Measurements from ENCODE around the gene ADGRF5. TPM values are rescaled to one million over a fixed set of nuclear protein-coding genes. Genes with fewer than 3 reads are reported as not detected.

ADGRF5 gene
- total and polyA plus RNA-seq, 10 donors = 5.2 to 129 (median 82.3) TPM

DNA sequence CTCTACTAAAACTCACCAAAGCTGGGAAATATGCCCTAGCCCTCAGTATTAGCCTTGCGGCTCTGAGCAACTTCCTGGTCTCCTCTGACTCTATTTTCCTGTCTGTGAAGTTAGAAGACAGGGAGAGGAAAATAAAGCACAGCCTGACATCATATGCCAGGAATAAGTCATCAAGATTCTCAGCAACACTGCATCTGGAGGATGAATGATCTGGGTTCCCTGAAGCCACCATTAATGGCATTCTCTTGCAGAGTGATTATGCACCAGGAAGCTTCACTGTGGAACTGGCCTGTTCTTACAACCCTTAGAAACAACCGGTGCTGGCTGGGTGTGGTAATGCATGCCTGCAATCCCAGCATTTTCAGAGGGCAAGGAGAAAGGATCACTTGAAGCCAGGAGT is 12.4 kb downstream of the ADGRF5 start:
- no peaks in the 10 kb centered on the region for H3K9me3 ChIP-seq
- H3K27ac ChIP-seq = peak overlapping the region in 7 of 8 donors; percentile 6 to 59 (median 37)
- no peak overlapping the region for H3K4me3 ChIP-seq
- WGBS, 5 donors = 63 to 82% (median 77%) methylated on average over 2 of the region's 2 CpGs
- DNase-seq = no peak
- intact Hi-C loops (cut with DNase I; ENCODE audit: low total_unique reads) = no loop called here
- H3K27me3 ChIP-seq (replicated peaks in 1 of 7) = no peaks in the 10 kb centered on the region
- no peaks in the 10 kb centered on the region for H3K36me3 ChIP-seq
- H3K4me1 ChIP-seq = peaks cover 0 to 49% (median 2%) of the 10 kb centered on the region in 6 donors
- TF ChIP-seq POLR2A (IDR thresholded peaks at IDR 0.05) (no peak), POLR2AphosphoS5 (IDR thresholded peaks at IDR 0.05) (peak in 1 of 3 donors; percentile 36)
- TF ChIP-seq, protein P1, sequence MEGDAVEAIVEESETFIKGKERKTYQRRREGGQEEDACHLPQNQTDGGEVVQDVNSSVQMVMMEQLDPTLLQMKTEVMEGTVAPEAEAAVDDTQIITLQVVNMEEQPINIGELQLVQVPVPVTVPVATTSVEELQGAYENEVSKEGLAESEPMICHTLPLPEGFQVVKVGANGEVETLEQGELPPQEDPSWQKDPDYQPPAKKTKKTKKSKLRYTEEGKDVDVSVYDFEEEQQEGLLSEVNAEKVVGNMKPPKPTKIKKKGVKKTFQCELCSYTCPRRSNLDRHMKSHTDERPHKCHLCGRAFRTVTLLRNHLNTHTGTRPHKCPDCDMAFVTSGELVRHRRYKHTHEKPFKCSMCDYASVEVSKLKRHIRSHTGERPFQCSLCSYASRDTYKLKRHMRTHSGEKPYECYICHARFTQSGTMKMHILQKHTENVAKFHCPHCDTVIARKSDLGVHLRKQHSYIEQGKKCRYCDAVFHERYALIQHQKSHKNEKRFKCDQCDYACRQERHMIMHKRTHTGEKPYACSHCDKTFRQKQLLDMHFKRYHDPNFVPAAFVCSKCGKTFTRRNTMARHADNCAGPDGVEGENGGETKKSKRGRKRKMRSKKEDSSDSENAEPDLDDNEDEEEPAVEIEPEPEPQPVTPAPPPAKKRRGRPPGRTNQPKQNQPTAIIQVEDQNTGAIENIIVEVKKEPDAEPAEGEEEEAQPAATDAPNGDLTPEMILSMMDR (IDR thresholded peaks at IDR 0.05 in 8 of 11, conservative IDR thresholded peaks at IDR 0.05 in 3 of 11) = no peak

DNA sequence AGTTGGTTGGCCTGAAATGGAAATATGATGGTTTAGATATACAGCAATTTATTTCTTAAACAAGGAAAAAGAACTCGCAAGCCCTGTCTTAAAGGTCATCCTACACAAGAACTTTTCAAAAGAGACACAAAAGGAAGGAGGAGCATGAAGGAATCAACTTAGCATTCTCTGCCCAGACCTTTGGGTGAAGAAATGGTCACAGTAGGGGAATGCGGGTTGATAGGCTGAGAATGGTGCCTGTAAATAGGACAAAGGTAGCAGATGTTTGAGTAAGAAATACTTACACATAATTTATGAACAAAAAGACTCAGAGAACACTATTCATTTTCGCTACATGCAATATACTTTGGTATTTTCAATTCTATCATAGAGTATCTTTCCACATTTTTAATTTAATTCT is 15.0 kb downstream of the ADGRF5 start:
- WGBS, 5 donors = 88 to 96% (median 94%) methylated on average over 3 of the region's 3 CpGs
- no peak overlapping the region for H3K27ac ChIP-seq

DNA sequence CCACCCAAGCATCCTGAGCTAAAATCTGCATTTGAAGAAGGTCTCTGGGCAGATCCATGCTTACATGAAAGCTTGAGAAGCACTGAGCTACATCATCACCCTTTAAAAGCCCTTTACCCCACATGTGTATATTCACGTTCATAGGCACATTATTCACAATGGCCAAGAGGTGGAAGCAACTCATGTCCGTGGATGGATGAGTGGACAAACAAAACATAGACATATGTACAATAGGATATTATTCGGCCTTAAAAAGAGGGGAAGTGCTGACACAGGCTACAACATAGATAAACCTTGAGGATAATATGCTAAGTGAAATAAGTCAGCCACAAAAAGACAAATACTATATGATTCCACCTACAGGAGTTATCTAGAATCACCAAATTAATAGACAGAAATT is 17.6 kb downstream of the ADGRF5 start:
- Histone ChIP-seq H3K4me3 (no peak overlapping the region), H3K27ac (peak overlapping the region in 3 of 8 donors; percentile 34 to 62 (median 61)), H3K4me1 (peaks cover 0 to 54% (median 18%) of the 10 kb centered on the region in 6 donors), H3K9me3 (no peaks in the 10 kb centered on the region), H3K27me3 (replicated peaks in 1 of 7) (peaks cover 0 to 5% (median 0%) of the 10 kb centered on the region in 7 donors), H3K36me3 (peaks cover 0 to 3% (median 0%) of the 10 kb centered on the region in 6 donors)
- DNase-seq = no peak
- intact Hi-C loops (cut with DNase I; ENCODE audit: low total_unique reads) = no loop called here
- TF ChIP-seq POLR2A (IDR thresholded peaks at IDR 0.05) (no peak), POLR2AphosphoS5 (IDR thresholded peaks at IDR 0.05) (no peak)
- TF ChIP-seq, protein P1 (IDR thresholded peaks at IDR 0.05 in 8 of 11, conservative IDR thresholded peaks at IDR 0.05 in 3 of 11) = no peak
- WGBS, 5 donors = 58 to 79% (median 75%) methylated on average over 3 of the region's 3 CpGs

More for the DNA sequence above, 15.0 kb downstream of the ADGRF5 start:
- H3K9me3 ChIP-seq = no peaks in the 10 kb centered on the region
- H3K36me3 ChIP-seq = no peaks in the 10 kb centered on the region
- TF ChIP-seq POLR2AphosphoS5 (IDR thresholded peaks at IDR 0.05) (no peak), POLR2A (IDR thresholded peaks at IDR 0.05) (no peak)
- TF ChIP-seq, protein P1 (IDR thresholded peaks at IDR 0.05 in 8 of 11, conservative IDR thresholded peaks at IDR 0.05 in 3 of 11) = no peak
- peaks cover 0 to 52% (median 8%) of the 10 kb centered on the region in 6 donors for H3K4me1 ChIP-seq
- peaks cover 0 to 5% (median 0%) of the 10 kb centered on the region in 7 donors for H3K27me3 ChIP-seq (replicated peaks in 1 of 7)
- DNase-seq = no peak
- H3K4me3 ChIP-seq = no peak overlapping the region
- intact Hi-C loops (cut with DNase I; ENCODE audit: low total_unique reads) = no loop called here

DNA sequence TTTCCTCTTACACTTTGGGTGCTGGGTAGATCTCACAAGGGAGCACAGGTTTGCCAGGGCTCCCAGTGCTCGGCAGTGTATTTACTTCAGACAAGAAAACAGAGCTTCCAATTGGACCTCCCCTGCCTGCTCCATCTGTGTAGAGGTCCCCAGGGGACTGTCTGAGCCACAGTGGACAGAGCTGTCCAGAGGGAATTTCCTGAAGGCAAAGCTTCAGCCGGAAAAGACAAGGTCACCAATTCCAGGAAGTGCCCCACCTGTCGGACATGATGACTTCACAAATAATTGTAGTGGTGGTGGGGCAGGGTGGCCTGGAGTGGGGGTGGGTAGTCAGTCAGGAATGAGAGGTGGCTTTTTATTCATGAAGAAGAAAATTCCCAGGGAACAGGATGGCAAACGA is 18.6 kb downstream of the ADGRF5 start:
- Histone ChIP-seq H3K27me3 (replicated peaks in 1 of 7) (peaks cover 0 to 5% (median 0%) of the 10 kb centered on the region in 7 donors), H3K4me3 (no peak overlapping the region), H3K9me3 (no peaks in the 10 kb centered on the region), H3K27ac (peak overlapping the region in 4 of 8 donors; percentile 18 to 62 (median 48)), H3K4me1 (peaks cover 0 to 44% (median 18%) of the 10 kb centered on the region in 6 donors), H3K36me3 (peaks cover 0 to 13% (median 0%) of the 10 kb centered on the region in 6 donors)
- 46 to 84% (median 52%) methylated on average over 4 of the region's 4 CpGs for WGBS, 5 donors
- intact Hi-C loops (cut with DNase I; ENCODE audit: low total_unique reads) = no loop called here
- peak in 2 of 3 donors; percentile 28 to 60 for TF ChIP-seq POLR2AphosphoS5 (IDR thresholded peaks at IDR 0.05)
- TF ChIP-seq POLR2A (IDR thresholded peaks at IDR 0.05) = no peak
- DNase-seq = no peak
